Panc1 (cell line): Measurements from ENCODE around the gene UGT1A7. TPM values are rescaled to one million over a fixed set of nuclear protein-coding genes. Genes with fewer than 3 reads are reported as not detected.

ENCODE experiments used
- ATAC-seq: fragments of 200-7000 bp; cut with Tn5 transposase; 2 replicates; pipeline ENCODE4 v1.9.1; 2020; ENCODE audit warnings: mild to moderate bottlenecking, moderate library complexity
- BruUV-seq: library from RNA; stranded (reverse); fragments of 400-500 nt; replicated peaks from 2 replicates; lab custom pipeline; 2021; lab: Mats Ljungman, UMichigan
- CTCF ChIA-PET: fragments of 300-600 bp; sonication (Branson Sonifier 250); formaldehyde crosslinking; loops from one replicate; lab custom pipeline; 2022; ENCODE audit warnings: antibody characterized with exemption; lab: Charles Lee
- POLR2A ChIA-PET: fragments of 300-600 bp; sonication (Branson Sonifier 250); formaldehyde crosslinking; loops from one replicate; lab custom pipeline; 2022; ENCODE audit warnings: antibody characterized with exemption; lab: Charles Lee
- DNase-seq: peaks from one replicate; pipeline ENCODE4 v3.0.0-alpha.2; 2010; ENCODE audit warnings: low read depth, low spot score
- H3K27ac ChIP-seq: 2 replicates; pipeline ENCODE4 v1.5.1; 2011; ENCODE audit warnings: mild to moderate bottlenecking, low read length, inconsistent platforms
- H3K27me3 ChIP-seq: fragments of 200-500 bp; sonication (Bioruptor generic); 2 replicates; pipeline ENCODE4 v1.6.0; 2014; ENCODE audit warnings: low read length, inconsistent platforms; ENCODE audit not compliant: control insufficient read depth, insufficient read depth
- H3K36me3 ChIP-seq: fragments of 200-500 bp; sonication (Bioruptor generic); 2 replicates; pipeline ENCODE4 v1.5.1; 2014; ENCODE audit warnings: inconsistent platforms, mild to moderate bottlenecking, low read length, moderate library complexity; ENCODE audit not compliant: control insufficient read depth, insufficient read depth
- H3K4me1 ChIP-seq: 2 replicates; pipeline ENCODE4 v1.5.1; 2011; ENCODE audit warnings: inconsistent platforms, mild to moderate bottlenecking, low read length, moderate library complexity; ENCODE audit not compliant: control insufficient read depth, insufficient read depth
- H3K4me3 ChIP-seq, 2 experiments: 2 replicates each; pipeline ENCODE4 v1.5.1; 2011 to 2012; ENCODE audit warnings: low read depth in 2 of 2, low read length in 2 of 2, mild to moderate bottlenecking in 2 of 2, inconsistent platforms in 1 of 2, moderate library complexity in 1 of 2
- H3K9me3 ChIP-seq: fragments of 200-500 bp; sonication (Bioruptor generic); 2 replicates; pipeline ENCODE4 v1.5.1; 2014; ENCODE audit warnings: low read depth, mild to moderate bottlenecking, inconsistent platforms, low read length, moderate library complexity; ENCODE audit not compliant: control insufficient read depth, insufficient read depth
- POLR2AphosphoS5 ChIP-seq: IDR thresholded peaks from 2 replicates; pipeline ENCODE4 v1.6.1; 2012; ENCODE audit warnings: mild to moderate bottlenecking, low read depth, low read length, moderate library complexity
- SIN3A ChIP-seq: IDR thresholded peaks from 2 replicates; pipeline ENCODE4 v1.6.1; 2012; ENCODE audit warnings: low read depth, mild to moderate bottlenecking, low read length, moderate library complexity, borderline replicate concordance; ENCODE audit not compliant: insufficient read depth
- TCF7L2 ChIP-seq: IDR thresholded peaks from 2 replicates; pipeline ENCODE4 v1.6.1; 2011; ENCODE audit warnings: mild to moderate bottlenecking, low read depth, low read length, inconsistent platforms
- in situ Hi-C: cut with HindIII; loops from 2 replicates; pipeline ENCODE4 v1.10.0; 2016; ENCODE audit warnings: low sequenced_read_pairs, low pct_unique_long_range_greater_than_20kb
- intact Hi-C: fragments of 100-400 bp; cut with micrococcal nuclease; formaldehyde crosslinking; loops from one replicate; pipeline ENCODE4 v1.10.0; 2022; ENCODE audit not compliant: unreplicated experiment
- total RNA-seq: library from RNA; stranded (reverse); gene quantifications from one replicate; pipeline ENCODE4 v1.2.1, GENCODE V29; 2021; ENCODE audit not compliant: unreplicated experiment
- TF ChIP-seq, protein P1 (sequence below), 2 experiments: IDR thresholded peaks; 2 replicates each; pipeline ENCODE4 v1.6.1; 2011 to 2012; ENCODE audit warnings: low read depth in 2 of 2, control low read depth in 1 of 2, low read length in 1 of 2, mild to moderate bottlenecking in 1 of 2, moderate library complexity in 1 of 2; ENCODE audit not compliant: insufficient read depth in 1 of 2
- TF ChIP-seq, protein P2 (sequence below): fragments of 450-650 bp; IDR thresholded peaks from 2 replicates; pipeline ENCODE4 v1.5.1; 2017; ENCODE audit warnings: mild to moderate bottlenecking

UGT1A7 gene
- total RNA-seq, 1 experiment from 2014 or later, result not detected

DNA sequence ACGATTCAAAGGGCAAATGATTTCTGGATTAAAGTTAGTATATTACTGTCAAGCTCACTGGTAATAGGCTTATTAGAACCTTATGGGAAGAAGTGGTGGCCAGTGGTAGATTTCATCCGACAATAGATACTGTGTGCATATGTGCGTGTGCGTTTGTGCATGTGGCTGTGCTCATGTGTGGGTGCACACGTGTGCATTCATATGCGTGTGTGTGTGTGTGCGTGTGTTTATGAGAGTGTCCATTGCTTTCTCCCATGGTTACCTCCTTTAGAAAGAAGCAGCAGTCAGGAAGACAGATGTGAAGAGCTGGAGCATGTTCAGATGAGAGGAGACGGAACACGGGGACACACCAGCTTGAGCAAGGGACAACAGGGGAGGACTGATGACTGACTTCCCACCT, 87.6 kb downstream of the UGT1A7 start:
- DNase-seq, result no peak
- POLR2A ChIA-PET, result no interaction called here
- BruUV-seq, result no TSS peak
- Histone ChIP-seq H3K9me3 (no peaks in the 10 kb centered on the region), H3K4me3 (no peak overlapping the region), H3K27me3 (no peaks in the 10 kb centered on the region), H3K36me3 (no peaks in the 10 kb centered on the region), H3K27ac (no peak overlapping the region), H3K4me1 (no peaks in the 10 kb centered on the region)
- in situ Hi-C loops, result no loop called here
- ATAC-seq, result no peak
- intact Hi-C loops, result no loop called here
- TF ChIP-seq, protein P1, sequence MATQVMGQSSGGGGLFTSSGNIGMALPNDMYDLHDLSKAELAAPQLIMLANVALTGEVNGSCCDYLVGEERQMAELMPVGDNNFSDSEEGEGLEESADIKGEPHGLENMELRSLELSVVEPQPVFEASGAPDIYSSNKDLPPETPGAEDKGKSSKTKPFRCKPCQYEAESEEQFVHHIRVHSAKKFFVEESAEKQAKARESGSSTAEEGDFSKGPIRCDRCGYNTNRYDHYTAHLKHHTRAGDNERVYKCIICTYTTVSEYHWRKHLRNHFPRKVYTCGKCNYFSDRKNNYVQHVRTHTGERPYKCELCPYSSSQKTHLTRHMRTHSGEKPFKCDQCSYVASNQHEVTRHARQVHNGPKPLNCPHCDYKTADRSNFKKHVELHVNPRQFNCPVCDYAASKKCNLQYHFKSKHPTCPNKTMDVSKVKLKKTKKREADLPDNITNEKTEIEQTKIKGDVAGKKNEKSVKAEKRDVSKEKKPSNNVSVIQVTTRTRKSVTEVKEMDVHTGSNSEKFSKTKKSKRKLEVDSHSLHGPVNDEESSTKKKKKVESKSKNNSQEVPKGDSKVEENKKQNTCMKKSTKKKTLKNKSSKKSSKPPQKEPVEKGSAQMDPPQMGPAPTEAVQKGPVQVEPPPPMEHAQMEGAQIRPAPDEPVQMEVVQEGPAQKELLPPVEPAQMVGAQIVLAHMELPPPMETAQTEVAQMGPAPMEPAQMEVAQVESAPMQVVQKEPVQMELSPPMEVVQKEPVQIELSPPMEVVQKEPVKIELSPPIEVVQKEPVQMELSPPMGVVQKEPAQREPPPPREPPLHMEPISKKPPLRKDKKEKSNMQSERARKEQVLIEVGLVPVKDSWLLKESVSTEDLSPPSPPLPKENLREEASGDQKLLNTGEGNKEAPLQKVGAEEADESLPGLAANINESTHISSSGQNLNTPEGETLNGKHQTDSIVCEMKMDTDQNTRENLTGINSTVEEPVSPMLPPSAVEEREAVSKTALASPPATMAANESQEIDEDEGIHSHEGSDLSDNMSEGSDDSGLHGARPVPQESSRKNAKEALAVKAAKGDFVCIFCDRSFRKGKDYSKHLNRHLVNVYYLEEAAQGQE (IDR thresholded peaks at IDR 0.05; ENCODE audit: insufficient read depth in 1 of 2, low read depth in 2 of 2, low read length in 1 of 2), result no peak
- TF ChIP-seq SIN3A, result no peak
- TF ChIP-seq POLR2AphosphoS5, result no peak
- no peak for TF ChIP-seq TCF7L2
- TF ChIP-seq, protein P2, sequence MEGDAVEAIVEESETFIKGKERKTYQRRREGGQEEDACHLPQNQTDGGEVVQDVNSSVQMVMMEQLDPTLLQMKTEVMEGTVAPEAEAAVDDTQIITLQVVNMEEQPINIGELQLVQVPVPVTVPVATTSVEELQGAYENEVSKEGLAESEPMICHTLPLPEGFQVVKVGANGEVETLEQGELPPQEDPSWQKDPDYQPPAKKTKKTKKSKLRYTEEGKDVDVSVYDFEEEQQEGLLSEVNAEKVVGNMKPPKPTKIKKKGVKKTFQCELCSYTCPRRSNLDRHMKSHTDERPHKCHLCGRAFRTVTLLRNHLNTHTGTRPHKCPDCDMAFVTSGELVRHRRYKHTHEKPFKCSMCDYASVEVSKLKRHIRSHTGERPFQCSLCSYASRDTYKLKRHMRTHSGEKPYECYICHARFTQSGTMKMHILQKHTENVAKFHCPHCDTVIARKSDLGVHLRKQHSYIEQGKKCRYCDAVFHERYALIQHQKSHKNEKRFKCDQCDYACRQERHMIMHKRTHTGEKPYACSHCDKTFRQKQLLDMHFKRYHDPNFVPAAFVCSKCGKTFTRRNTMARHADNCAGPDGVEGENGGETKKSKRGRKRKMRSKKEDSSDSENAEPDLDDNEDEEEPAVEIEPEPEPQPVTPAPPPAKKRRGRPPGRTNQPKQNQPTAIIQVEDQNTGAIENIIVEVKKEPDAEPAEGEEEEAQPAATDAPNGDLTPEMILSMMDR, result no peak
- CTCF ChIA-PET, result no interaction called here

DNA sequence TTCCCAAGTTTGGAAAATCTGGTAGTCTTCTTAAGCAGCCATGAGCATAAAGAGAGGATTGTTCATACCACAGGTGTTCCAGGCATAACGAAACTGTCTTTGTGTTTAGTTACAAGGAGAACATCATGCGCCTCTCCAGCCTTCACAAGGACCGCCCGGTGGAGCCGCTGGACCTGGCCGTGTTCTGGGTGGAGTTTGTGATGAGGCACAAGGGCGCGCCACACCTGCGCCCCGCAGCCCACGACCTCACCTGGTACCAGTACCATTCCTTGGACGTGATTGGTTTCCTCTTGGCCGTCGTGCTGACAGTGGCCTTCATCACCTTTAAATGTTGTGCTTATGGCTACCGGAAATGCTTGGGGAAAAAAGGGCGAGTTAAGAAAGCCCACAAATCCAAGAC, 90.5 kb downstream of the UGT1A7 start:
- no peaks in the 10 kb centered on the region for H3K36me3 ChIP-seq
- H3K27me3 ChIP-seq, result no peaks in the 10 kb centered on the region
- no peaks in the 10 kb centered on the region for H3K9me3 ChIP-seq
- intact Hi-C loops (no loop called here), in situ Hi-C loops (no loop called here)
- BruUV-seq, result no TSS peak
- TF ChIP-seq, protein P1 (IDR thresholded peaks at IDR 0.05; ENCODE audit: insufficient read depth in 1 of 2, low read depth in 2 of 2, low read length in 1 of 2), result no peak
- TF ChIP-seq TCF7L2 (no peak), POLR2AphosphoS5 (no peak)
- TF ChIP-seq, protein P2, result no peak
- ChIA-PET POLR2A (no interaction called here), CTCF (no interaction called here)
- ATAC-seq, result no peak
- H3K27ac ChIP-seq, result no peak overlapping the region
- no peak overlapping the region for H3K4me3 ChIP-seq
- H3K4me1 ChIP-seq, result no peaks in the 10 kb centered on the region
- DNase-seq, result no peak
